Left renal cortex interstitium (tissue), 4 donors: ENCODE measurements around the gene TMEM201. TPM values are rescaled to one million over a fixed set of nuclear protein-coding genes. Genes with fewer than 3 reads are reported as not detected.
"Not testable (repeated sequence)": the region's sequence is repeated elsewhere in the genome, so short reads cannot be mapped to it uniquely, and the experiment has no call there.

ENCODE experiments used
- DNase-seq, 4 donors: peaks; one replicate each; pipeline ENCODE4 v3.0.0-alpha.2; 2013; ENCODE audit warnings: low read depth in 4 of 4, low spot score in 2 of 4, missing footprints in 1 of 4
- polyA plus RNA-seq, 4 donors: library from polyadenylated mRNA; unstranded; fragments of 120-200 nt; gene quantifications; one replicate each; pipeline ENCODE4 v1.2.1, GENCODE V29; 2013; ENCODE audit not compliant: insufficient read length in 4 of 4

Gene TMEM201
- 10 to 100 TPM; 11.6 to 25.1 (median 20.8) TPM for polyA plus RNA-seq

DNA sequence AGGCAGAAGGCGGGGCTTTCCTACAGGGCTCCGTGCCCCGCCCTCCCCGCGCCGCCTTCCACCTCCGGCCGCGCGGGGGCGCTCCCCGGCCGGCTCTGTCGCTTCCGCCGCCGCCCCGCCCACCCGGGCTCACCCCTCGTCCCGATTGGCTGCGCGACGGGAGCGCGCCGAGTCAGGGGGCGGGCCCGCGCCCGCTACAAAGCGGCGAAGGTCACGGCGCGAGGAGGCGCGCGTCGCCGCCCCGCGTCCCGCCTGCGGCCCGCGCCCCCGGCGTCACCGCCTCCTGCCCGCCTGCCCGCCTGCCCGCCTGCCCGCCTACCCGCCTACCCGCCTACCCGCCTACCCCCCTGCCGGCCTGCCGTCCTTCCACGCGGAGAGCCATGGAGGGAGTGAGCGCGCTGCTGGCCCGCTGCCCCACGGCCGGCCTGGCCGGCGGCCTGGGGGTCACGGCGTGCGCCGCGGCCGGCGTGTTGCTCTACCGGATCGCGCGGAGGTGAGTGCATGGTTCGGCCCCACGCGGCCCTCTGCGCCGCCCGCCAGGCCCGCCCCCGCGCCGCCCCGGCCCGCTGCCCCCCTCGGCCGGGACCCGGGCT, at the start of gene TMEM201:
TMEM201 (plus strand) TSS at position 361 of the 593 bp plus-strand sequence; CDS start at position 381, 20 bp downstream.
- peak in 3 of 4 donors; percentile 82 to 88 (median 86) for DNase-seq

DNA sequence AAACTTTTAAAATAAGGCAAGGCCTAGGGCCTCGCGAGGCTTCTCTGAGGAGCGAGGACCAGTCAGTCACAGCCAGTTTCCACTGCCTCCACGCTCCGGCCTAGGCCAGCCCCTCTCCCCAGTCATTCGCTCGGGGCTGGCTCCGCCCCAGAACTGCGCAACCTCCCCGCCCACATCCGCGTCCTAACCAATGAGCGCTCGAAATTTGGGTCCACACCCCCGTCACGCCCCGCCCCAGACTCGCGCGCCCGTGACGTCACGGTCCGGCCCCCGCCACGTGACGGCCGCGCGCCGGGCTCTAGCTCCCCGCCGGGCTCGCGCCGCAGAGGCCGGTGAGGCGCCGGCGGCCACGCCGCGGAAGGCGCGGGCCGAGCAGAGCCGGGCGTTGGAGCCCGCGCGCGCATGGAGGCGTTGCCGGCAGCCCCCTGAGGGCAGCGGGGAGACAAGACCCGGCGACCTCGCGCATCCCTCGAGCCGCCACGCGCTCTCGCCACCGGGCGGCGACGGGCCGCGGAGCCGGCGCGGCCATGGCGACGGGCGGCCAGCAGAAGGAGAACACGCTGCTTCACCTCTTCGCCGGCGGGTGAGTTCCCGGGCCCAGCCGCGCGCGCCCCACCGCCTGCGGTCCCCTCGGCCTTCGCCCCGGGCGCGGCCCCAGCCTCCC, 49.4 kb upstream of the TMEM201 start, which contains the start of gene SLC25A33:
SLC25A33 (plus strand) TSS at position 301 of the 664 bp plus-strand sequence; CDS start at position 528, 227 bp downstream.
- peak; percentile 89 to 99 (median 95) for DNase-seq

DNA sequence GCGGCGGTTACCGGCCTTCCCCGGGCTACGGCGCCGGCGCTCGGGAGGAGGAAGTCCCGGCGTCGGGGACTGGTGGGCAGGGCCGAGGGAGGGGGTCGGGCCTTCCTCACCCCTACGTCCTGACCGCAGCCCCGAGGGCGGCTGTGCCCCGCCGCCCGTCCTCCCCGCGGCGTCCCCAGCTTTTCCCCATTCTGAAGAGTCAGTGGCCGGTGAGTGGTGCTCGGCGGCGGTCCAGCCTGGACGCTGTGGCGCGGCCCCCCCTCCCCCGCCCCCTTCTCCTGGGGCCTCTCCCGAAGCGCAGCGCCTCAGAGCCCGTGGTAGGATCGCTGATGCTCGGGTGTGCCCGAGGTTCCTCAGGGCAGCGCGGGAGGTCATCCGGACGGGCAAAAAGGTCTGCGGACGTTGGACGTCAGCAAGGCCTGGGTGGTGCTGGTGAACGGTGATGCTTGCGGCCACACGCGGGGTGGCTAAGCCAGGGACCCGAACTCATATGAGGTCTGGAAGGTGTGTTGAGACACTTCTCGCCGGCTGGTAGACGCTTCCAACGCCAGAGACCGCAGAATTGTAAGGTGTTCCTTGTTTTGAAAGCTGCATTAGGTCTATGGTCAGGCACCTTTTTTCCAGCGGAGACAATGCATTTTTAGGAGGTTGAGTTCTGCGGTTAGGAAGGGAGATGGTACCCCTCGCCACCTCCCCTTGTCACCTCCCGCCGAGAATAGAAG, 48.7 kb upstream of the TMEM201 start:
- DNase-seq, result no peak

DNA sequence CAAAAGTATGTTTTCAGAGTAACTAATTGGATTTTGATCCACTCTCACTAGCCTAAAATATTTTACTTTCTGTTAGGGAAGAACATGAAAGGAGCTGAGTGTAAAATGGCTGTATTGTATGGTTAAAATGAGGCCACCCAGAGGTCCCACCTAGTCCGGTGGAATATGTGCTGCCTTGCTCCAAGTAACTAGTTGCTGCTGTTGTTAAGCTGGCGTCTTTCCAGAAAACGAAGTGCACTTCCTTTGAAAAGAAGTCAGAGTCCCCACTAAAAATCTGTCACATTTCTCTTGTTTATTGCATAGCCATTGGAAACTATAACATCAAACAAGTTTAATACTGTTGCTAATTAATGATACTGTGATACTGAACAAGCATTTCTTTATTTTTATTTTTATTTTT, 46.3 kb upstream of the TMEM201 start:
- peak in 3 of 4 donors; percentile 39 to 69 (median 52) for DNase-seq

GRCh38 chr1:9544926-9545325, 43.8 kb upstream of the TMEM201 start:
- no peak for DNase-seq

- no peak for DNase-seq
Measured at GRCh38 chr1:9549955-9550546, 38.7 kb upstream of the TMEM201 start.

- no peak for DNase-seq
Measured at GRCh38 chr1:9551984-9552383, 36.7 kb upstream of the TMEM201 start.

GRCh38 chr1:9553736-9554144, 35.0 kb upstream of the TMEM201 start:
- DNase-seq, result no peak

- DNase-seq, result no peak
Measured at GRCh38 chr1:9555942-9556341, 32.8 kb upstream of the TMEM201 start.

GRCh38 chr1:9557624-9558023, 31.1 kb upstream of the TMEM201 start:
- DNase-seq, result no peak

- no peak for DNase-seq
Measured at GRCh38 chr1:9558271-9558945, 30.3 kb upstream of the TMEM201 start.

- no peak for DNase-seq
Measured at GRCh38 chr1:9558946-9559545, 29.7 kb upstream of the TMEM201 start.

DNA sequence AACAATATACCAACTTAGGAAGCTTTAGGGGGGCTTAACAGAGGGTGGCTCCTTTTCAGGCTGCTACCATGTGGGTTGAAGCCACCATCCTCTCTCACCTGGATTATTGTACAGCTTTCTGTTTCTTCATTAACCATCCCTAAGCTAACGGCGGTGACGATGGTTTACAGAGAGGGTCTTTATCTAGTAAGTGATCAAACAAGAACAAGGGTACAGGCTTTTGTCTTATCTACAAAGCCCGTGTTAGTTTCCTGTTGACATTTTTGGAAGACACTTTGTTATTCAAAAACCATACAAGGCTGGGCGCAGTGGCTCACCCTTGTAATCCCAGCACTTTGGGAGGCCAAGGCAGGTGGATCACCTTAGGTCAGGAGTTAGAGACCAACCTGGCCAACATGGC, 29.0 kb upstream of the TMEM201 start:
- DNase-seq, result no peak

DNA sequence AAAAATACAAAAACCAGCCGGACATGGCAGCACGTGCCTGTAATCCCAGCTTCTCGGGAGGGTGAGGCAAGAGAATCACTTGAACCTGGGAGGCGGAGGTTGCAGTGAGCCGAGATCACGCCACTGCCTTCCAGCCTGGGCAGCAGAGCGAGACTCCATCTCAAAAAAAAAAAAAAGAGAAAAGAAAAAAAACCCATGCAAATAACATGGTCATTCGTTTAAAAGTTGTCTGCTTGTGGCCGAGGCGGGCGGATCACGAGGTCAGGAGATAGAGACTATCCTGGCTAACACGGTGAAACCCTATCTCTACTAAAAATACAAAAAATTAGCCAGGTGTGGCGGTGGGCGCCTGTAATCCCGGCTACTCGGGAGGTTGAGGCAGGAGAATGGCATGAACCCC, 28.6 kb upstream of the TMEM201 start:
- DNase-seq, result not testable (repeated sequence)

- peak in 2 of 4 donors; percentile 36 to 51 for DNase-seq
Measured at GRCh38 chr1:9561429-9561828, 27.3 kb upstream of the TMEM201 start.

GRCh38 chr1:9569267-9569666, 19.4 kb upstream of the TMEM201 start:
- DNase-seq, result no peak

DNA sequence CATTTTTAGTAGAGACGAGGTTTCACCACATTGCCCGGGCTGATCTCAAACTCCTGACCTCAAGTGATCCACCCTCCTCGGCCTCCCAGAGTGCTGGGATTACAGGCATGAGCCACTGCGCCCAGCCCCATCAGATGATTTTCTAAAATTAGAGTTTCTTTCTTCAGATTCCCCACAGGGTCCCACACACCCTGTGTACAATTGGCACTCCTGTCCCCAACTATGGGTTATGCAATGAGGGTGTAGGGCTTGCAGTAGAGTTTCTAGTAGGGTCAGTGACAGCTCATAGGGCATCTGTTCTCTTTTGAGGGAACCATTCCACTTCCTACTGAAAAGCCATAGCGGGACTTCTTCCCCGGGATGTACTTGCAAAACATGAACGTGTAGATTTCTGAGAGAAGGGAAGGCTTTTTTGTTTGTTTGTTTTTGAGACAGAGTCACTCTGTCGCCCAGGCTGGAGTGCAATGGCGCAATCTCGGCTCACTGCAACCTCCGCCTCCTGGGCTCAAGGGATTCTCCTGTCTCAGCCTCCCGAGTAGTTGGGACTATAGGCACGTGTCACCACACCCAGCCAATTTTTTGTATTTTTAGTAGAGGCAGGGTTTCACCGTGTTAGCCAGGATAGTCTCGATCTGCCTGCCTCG, 17.7 kb upstream of the TMEM201 start:
- DNase-seq, result not testable (repeated sequence)

- no peak for DNase-seq
Measured at GRCh38 chr1:9573723-9574122, 15.0 kb upstream of the TMEM201 start.

DNA sequence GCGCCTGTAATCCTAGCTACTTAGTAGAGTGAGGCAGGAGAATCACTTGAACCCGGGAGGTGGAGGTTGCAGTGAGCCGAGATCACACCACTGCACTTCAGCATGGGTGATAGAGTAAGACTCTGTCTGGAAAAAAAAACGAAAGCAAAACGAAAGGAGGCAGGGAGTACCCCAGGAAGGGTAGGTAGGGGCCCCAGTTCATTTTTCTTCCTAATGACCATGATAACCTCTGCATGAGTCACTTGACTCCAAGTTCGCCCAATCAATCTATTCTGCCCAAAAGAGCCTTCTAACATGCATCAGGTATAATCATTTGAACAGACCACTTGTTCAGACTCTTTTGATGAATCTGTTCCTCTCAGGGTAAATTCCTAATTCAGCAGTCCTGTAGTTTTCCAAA, 13.2 kb upstream of the TMEM201 start:
- DNase-seq, result no peak

- no peak for DNase-seq
Measured at GRCh38 chr1:9576903-9577302, 11.8 kb upstream of the TMEM201 start.
